Endometrial microvascular endothelial cells (primary cell): Measurements from ENCODE around the gene SUMF1. TPM values are rescaled to one million over a fixed set of nuclear protein-coding genes. Genes with fewer than 3 reads are reported as not detected.

Source experiments
- in situ Hi-C: cut with HindIII; loops from 2 replicates; pipeline ENCODE4 v1.10.0; 2017; ENCODE audit warnings: low sequenced_read_pairs, low pct_unique_long_range_greater_than_20kb; ENCODE audit errors: inconsistent ontology term
- total RNA-seq: library from RNA; depleted of rRNA; stranded (reverse); fragments of >200 nt; gene quantifications from one replicate; pipeline ENCODE4 v1.2.3, GENCODE V29; 2015; ENCODE audit errors: inconsistent ontology term

SUMF1 gene
- total RNA-seq, 1 donor from 2014 or later = 56.0 TPM

GRCh38 chr3:4398941-4399245, 68.2 kb downstream of the SUMF1 start:
- in situ Hi-C loops = no loop called here

- in situ Hi-C loops = no loop called here
Observed at GRCh38 chr3:4398120-4398940, 68.7 kb downstream of the SUMF1 start.

- in situ Hi-C loops = no loop called here
Observed at GRCh38 chr3:4397466-4397865, 69.6 kb downstream of the SUMF1 start.

GRCh38 chr3:4396542-4396941, 70.5 kb downstream of the SUMF1 start:
- in situ Hi-C loops = no loop called here

- in situ Hi-C loops = no loop called here
Observed at GRCh38 chr3:4396006-4396405, 71.1 kb downstream of the SUMF1 start.

- in situ Hi-C loops = no loop called here
Observed at GRCh38 chr3:4395448-4395847, 71.6 kb downstream of the SUMF1 start.

GRCh38 chr3:4394567-4394966, 72.5 kb downstream of the SUMF1 start:
- in situ Hi-C loops = no loop called here

GRCh38 chr3:4394048-4394447, 73.0 kb downstream of the SUMF1 start:
- in situ Hi-C loops = no loop called here

GRCh38 chr3:4392992-4393391, 74.1 kb downstream of the SUMF1 start:
- in situ Hi-C loops = no loop called here

GRCh38 chr3:4387210-4388204, 79.6 kb downstream of the SUMF1 start:
- in situ Hi-C loops = no loop called here

GRCh38 chr3:4385201-4385600, 81.9 kb downstream of the SUMF1 start:
- in situ Hi-C loops = no loop called here

- in situ Hi-C loops = no loop called here
Observed at GRCh38 chr3:4380013-4380412, 87.1 kb downstream of the SUMF1 start.

GRCh38 chr3:4376499-4376898, 90.6 kb downstream of the SUMF1 start:
- in situ Hi-C loops = no loop called here

- in situ Hi-C loops = no loop called here
Observed at GRCh38 chr3:4375911-4376310, 91.2 kb downstream of the SUMF1 start.

GRCh38 chr3:4373669-4374068, 93.4 kb downstream of the SUMF1 start:
- in situ Hi-C loops = no loop called here

- in situ Hi-C loops = no loop called here
Observed at GRCh38 chr3:4362523-4362922, 104.5 kb downstream of the SUMF1 start.

- in situ Hi-C loops = no loop called here
Observed at GRCh38 chr3:4360817-4361216, 106.3 kb downstream of the SUMF1 start.

- in situ Hi-C loops = no loop called here
Observed at GRCh38 chr3:4359805-4360502, 107.1 kb downstream of the SUMF1 start.

GRCh38 chr3:4358273-4358672, 108.8 kb downstream of the SUMF1 start:
- in situ Hi-C loops = no loop called here
